K562 (cell line): ENCODE results near the gene YIPF1. TPM values are rescaled to one million over a fixed set of nuclear protein-coding genes. Genes with fewer than 3 reads are reported as not detected.

ENCODE experiments used
- ATAC-seq: fragments of 200-7000 bp; cut with Tn5 transposase; 3 replicates; pipeline ENCODE4 v1.9.1; 2020; ENCODE audit warnings: moderate library complexity
- BruUV-seq: library from RNA; stranded (reverse); fragments of 400-500 nt; replicated peaks from 2 replicates; lab custom pipeline; 2021; lab: Mats Ljungman, UMichigan
- CTCF ChIA-PET: fragments of 300-600 bp; formaldehyde crosslinking; extraction: SDS; loops from one replicate; lab custom pipeline; 2021; ENCODE audit warnings: low intra/inter-chr PET ratio; lab: Yijun Ruan, JAX
- POLR2A ChIA-PET: fragments of 300-600, 350-650 bp; sonication (Branson Sonifier 250); formaldehyde crosslinking; extraction: SDS; loops from one replicate; lab custom pipeline; 2021; ENCODE audit warnings: antibody characterized with exemption, inconsistent platforms; lab: Yijun Ruan, JAX
- DNase-seq, 4 experiments: peaks; one replicate each; pipeline versions ENCODE4 v3.0.0 to v3.0.0-alpha.2; 2011 to 2018; ENCODE audit warnings: low spot score in 3 of 4, mixed read lengths in 3 of 4; ENCODE audit errors: extremely low read depth in 1 of 4
- FAIRE-seq: peaks from 2 replicates; lab custom pipeline; 2011; peaks lifted over from hg19 to GRCh38; lab: Jason Lieb, UNC
- H2AFZ ChIP-seq: 2 replicates; pipeline ENCODE4 v1.6.0; 2011; ENCODE audit warnings: low read depth, low read length, control low read depth, inconsistent platforms
- H3K27ac ChIP-seq: fragments of 200-600 bp; 3 replicates; pipeline ENCODE4 v1.8.0; 2011; ENCODE audit warnings: low read depth, mild to moderate bottlenecking, control low read depth, inconsistent platforms, low read length, moderate library complexity, mixed read lengths; ENCODE audit errors: extremely low read depth
- H3K27me3 ChIP-seq, 2 experiments: fragments of 300-600 bp in 1 of 2; 2 replicates in 1 of 2; 3 replicates in 1 of 2; pipeline versions ENCODE4 v1.6.0 to v1.8.0; 2011; ENCODE audit warnings: inconsistent platforms in 2 of 2, low read length in 2 of 2, mild to moderate bottlenecking in 1 of 2, mixed read lengths in 1 of 2, moderate library complexity in 1 of 2; ENCODE audit not compliant: control insufficient read depth in 2 of 2, insufficient read depth in 2 of 2
- H3K36me3 ChIP-seq: fragments of 300-600 bp; 3 replicates; pipeline ENCODE4 v1.8.0; 2011; ENCODE audit warnings: mild to moderate bottlenecking, low read length, inconsistent platforms; ENCODE audit not compliant: control insufficient read depth, insufficient read depth
- H3K4me1 ChIP-seq, 2 experiments: fragments of 200-600 bp in 1 of 2; replicated peaks in 1 of 2; 2 replicates in 1 of 2; 3 replicates in 1 of 2; pipeline versions ENCODE4 v1.5.1 to v1.8.0; 2011; ENCODE audit warnings: inconsistent platforms in 2 of 2, low read length in 2 of 2, mild to moderate bottlenecking in 1 of 2, mixed read lengths in 1 of 2, moderate library complexity in 1 of 2; ENCODE audit not compliant: control insufficient read depth in 2 of 2, insufficient read depth in 2 of 2
- H3K4me2 ChIP-seq: 2 replicates; pipeline ENCODE4 v1.6.1; 2011; ENCODE audit warnings: low read length, control low read depth, inconsistent platforms, mixed read lengths; ENCODE audit not compliant: insufficient read depth
- H3K4me3 ChIP-seq: fragments of 200-600 bp; sonication (generic), shearing (Covaris generic); 2 replicates; pipeline ENCODE4 v1.5.1; 2016; ENCODE audit warnings: control low read depth, inconsistent platforms
- H3K79me2 ChIP-seq: fragments of 200-600 bp; 3 replicates; pipeline ENCODE4 v1.8.0; 2011; ENCODE audit warnings: low read length, inconsistent platforms; ENCODE audit not compliant: control insufficient read depth, insufficient read depth
- H3K9ac ChIP-seq, 2 experiments: 2 replicates each; pipeline versions ENCODE4 v1.6.0 to v1.6.1; 2011; ENCODE audit warnings: low read depth in 2 of 2, low read length in 2 of 2, control low read depth in 1 of 2, inconsistent platforms in 1 of 2, mild to moderate bottlenecking in 1 of 2, mixed read lengths in 1 of 2; ENCODE audit not compliant: insufficient read depth in 1 of 2
- H3K9me1 ChIP-seq: one replicate; pipeline ENCODE4 v1.6.0; 2011; ENCODE audit warnings: inconsistent platforms, mild to moderate bottlenecking, low read length, moderate library complexity; ENCODE audit not compliant: control insufficient read depth, insufficient read depth
- H3K9me3 ChIP-seq: replicated peaks from 2 replicates; pipeline ENCODE4 v1.5.1; 2011; ENCODE audit warnings: low read depth, low read length, inconsistent platforms; ENCODE audit not compliant: control insufficient read depth, insufficient read depth
- H4K20me1 ChIP-seq: replicated peaks from 2 replicates; pipeline ENCODE4 v1.6.1; 2011; ENCODE audit warnings: low read length, inconsistent platforms, mixed read lengths; ENCODE audit not compliant: control insufficient read depth, insufficient read depth
- ADNP ChIP-seq: fragments of 200-800 bp; sonication (Bioruptor generic); IDR thresholded peaks from 2 replicates; pipeline ENCODE4 v1.6.1; 2016; ENCODE audit warnings: missing genetic modification characterization, missing compliant biosample characterization
- BCOR ChIP-seq: fragments of 450-650 bp; IDR thresholded peaks from 2 replicates; pipeline ENCODE4 v1.6.1; 2016
- CBX3 ChIP-seq, 2 experiments: IDR thresholded peaks; 1 replicate in 1 of 2; 2 replicates in 1 of 2; pipeline ENCODE4 v1.6.1; 2012; ENCODE audit warnings: inconsistent platforms in 2 of 2, low read length in 2 of 2, borderline replicate concordance in 1 of 2, control low read depth in 1 of 2
- DMBX1 ChIP-seq: fragments of 250-450 bp; sonication (Bioruptor Pico); IDR thresholded peaks from 2 replicates; pipeline ENCODE4 v1.8.0; 2022; ENCODE audit warnings: inconsistent platforms, mild to moderate bottlenecking, moderate library complexity, borderline replicate concordance
- E2F5 ChIP-seq: sonication (generic); formaldehyde crosslinking; IDR thresholded peaks from 2 replicates; pipeline ENCODE4 v1.8.0; 2022; ENCODE audit warnings: mild to moderate bottlenecking, missing genetic modification reagents
- HINFP ChIP-seq: fragments of 450-650 bp; conservative IDR thresholded peaks from 2 replicates; pipeline ENCODE4 v1.6.1; 2016; ENCODE audit warnings: missing genetic modification characterization, low read depth, mild to moderate bottlenecking, control low read depth, missing compliant biosample characterization
- HIVEP1 ChIP-seq: fragments of 250-450 bp; sonication (Bioruptor Pico); IDR thresholded peaks from 2 replicates; pipeline ENCODE4 v1.4.0; 2020; ENCODE audit warnings: mild to moderate bottlenecking
- PTTG1 ChIP-seq: fragments of 450-650 bp; IDR thresholded peaks from 2 replicates; pipeline ENCODE4 v1.6.1; 2016; ENCODE audit warnings: low read depth, mild to moderate bottlenecking, missing genetic modification characterization, missing compliant biosample characterization
- SETDB1 ChIP-seq: IDR thresholded peaks from one replicate; pipeline ENCODE4 v1.6.1; 2012; ENCODE audit warnings: low read length, control low read depth, inconsistent platforms
- SNRNP70 ChIP-seq: fragments of 200-400 bp; formaldehyde crosslinking; optimal IDR thresholded peaks from 2 replicates; pipeline ENCODE3; 2017; ENCODE audit warnings: low read depth, low read length
- YY1 ChIP-seq, 3 experiments: IDR thresholded peaks; 2 replicates each; pipeline ENCODE4 v1.6.1; 2011; ENCODE audit warnings: low read length in 2 of 3, mild to moderate bottlenecking in 2 of 3, moderate library complexity in 2 of 3, borderline replicate concordance in 1 of 3, control low read depth in 1 of 3, low read depth in 1 of 3; ENCODE audit not compliant: insufficient read depth in 3 of 3, insufficient replicate concordance in 2 of 3, control insufficient read depth in 1 of 3, insufficient read length in 1 of 3; ENCODE audit errors: extremely low read depth in 1 of 3
- ZNF280B ChIP-seq: fragments of 250-450 bp; sonication (Bioruptor Pico); IDR thresholded peaks from 2 replicates; pipeline ENCODE4 v1.5.1; 2021; ENCODE audit warnings: mild to moderate bottlenecking
- ZNF668 ChIP-seq: fragments of 250-450 bp; sonication (Bioruptor Pico); IDR thresholded peaks from 2 replicates; pipeline ENCODE4 v1.8.0; 2022; ENCODE audit warnings: mild to moderate bottlenecking, inconsistent platforms
- ZNF76 ChIP-seq: fragments of 250-450 bp; sonication (Bioruptor Pico); IDR thresholded peaks from 2 replicates; pipeline ENCODE4 v1.4.0; 2020; ENCODE audit warnings: mild to moderate bottlenecking, moderate library complexity, borderline replicate concordance
- WGBS: fragments of 100-300 bp; shearing (Covaris generic); methylation state at CpG from one replicate; pipeline ENCODE4 v1.1.6; 2016; ENCODE audit warnings: low coverage, mixed read lengths; ENCODE audit not compliant: insufficient coverage; ENCODE audit errors: missing lambda C conversion rate; 5-methylcytosine and 5-hydroxymethylcytosine counted together
- in situ Hi-C: fragments of 300-500 bp; cut with MboI; formaldehyde crosslinking; loops from 4 replicates; pipeline ENCODE4 v1.15.0; 2018; ENCODE audit warnings: inconsistent platforms, mixed read lengths
- intact Hi-C: fragments of 100-400 bp; cut with micrococcal nuclease; formaldehyde crosslinking; loops from 2 replicates; pipeline ENCODE4 v1.14.2; 2022
- polyA plus RNA-seq, 8 experiments: library from polyadenylated mRNA; depleted of rRNA in 4 of 8; stranded (reverse) in 5 of 8; unstranded in 3 of 8; fragments of >200 nt; fragmentation: Nextera tagmentation in 2 of 8; fragmentation: Illumina TruSeq in 1 of 8; extraction: Ambion mirVana in 2 of 8; extraction: Trizol in 1 of 8; gene quantifications; 2 replicates each; pipeline versions ENCODE4 v1.2.1 to v1.2.3, GENCODE V29; 2011 to 2014; ENCODE audit warnings: inconsistent platforms in 1 of 8, missing spikeins in 1 of 8
- total RNA-seq, 7 experiments: library from RNA; depleted of rRNA in 6 of 7; stranded (reverse); fragments of >200 nt in 6 of 7; fragmentation: Illumina TruSeq in 2 of 7; extraction: Trizol in 2 of 7; gene quantifications; 2 replicates each; pipeline versions ENCODE4 v1.2.1 to v1.2.3, GENCODE V29; 2011 to 2021; ENCODE audit warnings: low replicate concordance in 1 of 7

Gene YIPF1
- total and polyA plus RNA-seq, 9 of the 15 experiments (the other 6 are each of a cell fraction or from before 2014, with no cell fraction given) = 11.5 to 37.5 (median 19.2) TPM

GRCh38 chr1:53936430-53936829 is 46.8 kb upstream of the YIPF1 start (continued):
- TF ChIP-seq BCOR (peak; percentile 60; the same call in 1 of the 2 replicates), ADNP (tag) (0 out of 2 replicates have a peak, but pooled peaks have one; percentile 45), YY1 (IDR thresholded peaks at IDR 0.05; ENCODE audit: borderline replicate concordance in 1 of 3, control insufficient read depth in 1 of 3, extremely low read depth in 1 of 3, insufficient read depth in 3 of 3, insufficient read length in 1 of 3, insufficient replicate concordance in 2 of 3, low read depth in 1 of 3, low read length in 2 of 3) (no peak), DMBX1 (no peak), E2F5 (CRISPR knock-in tag) (no peak), ZNF76 (CRISPR knock-in tag) (no peak)

GRCh38 chr1:53934170-53934765 is 44.7 kb upstream of the YIPF1 start:
- intact Hi-C loops = no loop called here
- POLR2A ChIA-PET = interaction anchor here (0.9 to 2.1 kb wide), 3 partner anchors 8 to 11 kb away, joined by 3 to 7 read pairs (median 4); partner anchors contain the start of gene IFT25
- H3K9me1 ChIP-seq = no peaks in the 10 kb centered on the region
- H3K27ac ChIP-seq = no peak overlapping the region
- H3K27me3 ChIP-seq = no peaks in the 10 kb centered on the region
- FAIRE-seq (no peak), DNase-seq (no peak), ATAC-seq (no peak)
- H3K4me3 ChIP-seq = no peak overlapping the region
- peaks cover 7% of the 10 kb centered on the region; the same call in 1 of the 3 replicates for H3K79me2 ChIP-seq
- no peaks in the 10 kb centered on the region; a peak in 1 of 5 replicates for H3K4me1 ChIP-seq
- 95% methylated on average over 1 of the region's 1 CpG for WGBS
- no peaks in the 10 kb centered on the region for H4K20me1 ChIP-seq
- no peak overlapping the region for H3K9ac ChIP-seq
- no TSS peak for BruUV-seq
- in situ Hi-C loops = no loop called here
- H3K36me3 ChIP-seq = peaks cover 59% of the 10 kb centered on the region
- H2AFZ ChIP-seq = no peak overlapping the region
- no peak overlapping the region for H3K4me2 ChIP-seq
- peaks cover 12% of the 10 kb centered on the region for H3K9me3 ChIP-seq
- CTCF ChIA-PET = no interaction called here
- TF ChIP-seq CBX3 (IDR thresholded peaks at IDR 0.05; ENCODE audit: borderline replicate concordance in 1 of 2, low read length in 2 of 2) (peak in 1 of 2 experiments; percentile 99; a peak in 2 of 3 replicates), HIVEP1 (CRISPR knock-in tag) (no peak), SNRNP70 (no peak), ZNF280B (CRISPR knock-in tag) (0 out of 2 replicates have a peak, but pooled peaks have one; percentile 9), HINFP (tag) (no peak), SETDB1 (no peak), ZNF668 (CRISPR knock-in tag) (no peak), PTTG1 (no peak)
